ENCODE results near the gene PTGDR.

- TF ChIP-seq CTCF (IDR thresholded peaks at IDR 0.05; ENCODE audit: borderline replicate concordance, extremely low read depth, low read length, poor library complexity, severe bottlenecking) (no peak), EZH2 (IDR thresholded peaks at IDR 0.05; ENCODE audit: borderline replicate concordance, low read depth, low read length, severe bottlenecking) (no peak)
Measured at GRCh38 chr14:52253503-52253902, 14.0 kb upstream of the PTGDR start.
